GM18508 (cell line): ENCODE data around the gene MTCL1.

Source experiments
- ATAC-seq: cut with Tn5 transposase; IDR thresholded peaks from one replicate; pipeline ENCODE4 v1.9.1; 2021; ENCODE audit warnings: moderate number of reproducible peaks; ENCODE audit not compliant: insufficient read depth, unreplicated experiment

MTCL1 gene

DNA sequence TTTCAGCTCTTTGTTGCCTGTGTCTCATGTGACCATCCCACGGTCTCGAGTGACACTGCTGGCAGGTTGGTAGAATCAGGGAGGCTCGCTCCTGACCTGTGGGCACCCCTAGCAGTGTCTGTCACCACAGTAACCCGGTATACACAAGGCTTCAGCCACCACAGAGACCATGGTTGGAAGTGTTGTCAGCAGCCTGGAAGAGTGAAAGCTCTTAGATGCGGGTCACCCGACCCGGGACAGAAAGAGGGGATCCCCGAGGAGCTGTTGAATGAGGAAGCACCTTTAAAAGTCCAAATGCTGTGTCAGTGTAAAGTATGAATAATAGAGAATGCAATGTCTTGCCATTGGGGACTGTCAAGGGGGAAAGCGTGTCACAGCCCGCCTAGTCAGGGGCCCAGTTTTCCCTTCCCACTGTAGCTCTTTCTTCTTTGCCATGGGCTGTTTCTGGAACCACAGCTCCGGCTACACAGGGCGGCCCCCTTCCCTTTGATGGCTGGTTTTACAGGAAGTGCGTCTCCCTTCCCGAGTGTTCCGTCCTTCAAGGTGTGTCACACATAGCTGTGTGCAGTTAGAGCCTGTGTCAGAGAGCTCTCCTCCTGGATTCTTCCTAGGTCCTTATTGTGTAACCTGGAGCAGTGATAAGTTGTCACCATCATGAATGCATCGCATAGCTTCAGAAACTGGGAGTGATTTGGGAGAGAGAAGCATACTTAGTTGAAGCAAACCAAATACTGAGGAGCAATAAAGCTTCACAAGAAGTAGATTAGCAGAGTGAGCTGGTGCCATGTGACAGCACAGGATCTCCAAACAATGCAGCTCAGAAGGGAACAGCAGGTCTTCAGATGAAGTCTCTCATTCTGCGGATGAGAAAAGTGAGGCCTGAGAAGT, 81.4 kb downstream of the MTCL1 start:
- no peak for ATAC-seq

DNA sequence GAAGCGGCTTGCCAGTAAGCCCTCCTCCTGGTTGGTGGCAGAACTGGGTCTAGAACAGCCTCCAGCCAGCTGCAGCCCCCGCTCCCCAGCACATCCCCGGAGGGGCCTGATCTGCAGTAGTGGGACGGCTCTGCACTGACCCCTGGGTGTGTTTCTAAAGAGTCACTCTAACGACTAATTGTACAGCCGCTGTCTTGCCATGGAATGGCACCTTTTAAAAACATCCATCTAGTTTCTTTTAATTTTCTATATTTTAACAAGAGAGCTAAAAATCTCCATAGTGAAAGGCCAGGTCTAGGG, 82.0 kb downstream of the MTCL1 start:
- ATAC-seq: no peak

GRCh38 chr18:8787794-8788193, 82.4 kb downstream of the MTCL1 start:
- ATAC-seq: no peak

- no peak for ATAC-seq
These were observed 83.4 kb downstream of the MTCL1 start for GRCh38 chr18:8788503-8789429.

DNA sequence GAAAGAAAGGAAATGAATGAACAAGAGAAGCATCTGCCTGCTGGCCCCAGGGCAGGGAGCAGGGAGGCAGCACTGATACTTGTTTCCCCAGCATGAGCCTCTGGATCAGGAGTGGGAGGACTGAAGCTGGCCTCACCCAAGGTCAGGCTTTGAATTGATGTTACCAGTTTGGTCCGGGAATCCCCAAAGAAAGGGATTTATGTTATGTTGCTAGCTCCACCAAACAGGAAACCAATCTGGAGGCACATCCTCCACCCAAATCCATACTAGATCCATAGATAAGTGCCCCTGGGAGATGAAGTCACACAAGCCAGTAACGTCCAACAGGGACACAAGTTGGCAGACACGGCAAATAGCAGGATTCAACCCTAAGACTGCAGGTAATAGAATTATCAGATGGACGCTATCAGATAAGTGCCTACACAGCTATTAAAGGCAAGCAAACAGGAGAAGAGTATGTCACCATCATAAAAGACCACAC, 85.9 kb downstream of the MTCL1 start:
- ATAC-seq: no peak

GRCh38 chr18:8792688-8793316, 87.4 kb downstream of the MTCL1 start:
- no peak for ATAC-seq

- no peak for ATAC-seq
These were observed 88.2 kb downstream of the MTCL1 start for GRCh38 chr18:8793445-8794155.

DNA sequence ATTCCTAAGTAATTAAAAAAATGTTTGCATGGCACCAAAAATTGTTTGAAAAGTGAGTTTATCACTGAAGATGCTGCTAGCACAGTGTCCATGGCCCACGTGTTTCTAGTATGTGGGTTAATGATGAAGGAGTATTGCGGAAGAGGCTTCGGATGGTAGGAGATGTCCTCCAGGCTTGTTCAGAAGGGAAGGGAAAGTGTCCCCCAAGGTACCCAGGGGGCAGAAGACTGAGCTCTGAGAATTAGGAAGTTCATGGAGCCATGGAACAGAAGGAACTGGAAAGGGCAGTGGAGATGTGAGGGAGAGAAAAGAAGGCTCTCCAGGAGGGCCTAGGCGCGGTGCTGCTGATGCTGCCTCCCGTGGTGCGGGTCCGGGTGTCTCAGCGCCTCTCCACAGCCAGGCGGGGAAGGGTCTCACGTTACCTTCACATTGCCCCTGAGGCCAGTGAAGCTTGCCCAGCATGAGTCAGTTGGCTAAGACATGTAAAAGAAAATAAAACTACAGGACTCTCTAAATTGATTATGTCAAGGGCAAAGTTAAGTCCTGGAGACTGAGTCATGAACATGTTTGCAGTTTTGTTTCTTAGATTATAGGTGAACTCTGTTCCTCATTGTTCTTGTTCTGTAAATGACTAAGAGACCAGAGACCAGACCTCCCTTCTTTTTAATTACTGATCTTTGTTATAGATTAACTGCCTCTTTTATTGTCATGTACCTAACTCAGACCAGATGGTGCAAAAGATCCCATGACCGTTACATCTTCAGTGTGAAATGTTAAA, 89.0 kb downstream of the MTCL1 start:
- ATAC-seq: no peak

- ATAC-seq: no peak
These were observed 89.6 kb downstream of the MTCL1 start for GRCh38 chr18:8794934-8795280.

DNA sequence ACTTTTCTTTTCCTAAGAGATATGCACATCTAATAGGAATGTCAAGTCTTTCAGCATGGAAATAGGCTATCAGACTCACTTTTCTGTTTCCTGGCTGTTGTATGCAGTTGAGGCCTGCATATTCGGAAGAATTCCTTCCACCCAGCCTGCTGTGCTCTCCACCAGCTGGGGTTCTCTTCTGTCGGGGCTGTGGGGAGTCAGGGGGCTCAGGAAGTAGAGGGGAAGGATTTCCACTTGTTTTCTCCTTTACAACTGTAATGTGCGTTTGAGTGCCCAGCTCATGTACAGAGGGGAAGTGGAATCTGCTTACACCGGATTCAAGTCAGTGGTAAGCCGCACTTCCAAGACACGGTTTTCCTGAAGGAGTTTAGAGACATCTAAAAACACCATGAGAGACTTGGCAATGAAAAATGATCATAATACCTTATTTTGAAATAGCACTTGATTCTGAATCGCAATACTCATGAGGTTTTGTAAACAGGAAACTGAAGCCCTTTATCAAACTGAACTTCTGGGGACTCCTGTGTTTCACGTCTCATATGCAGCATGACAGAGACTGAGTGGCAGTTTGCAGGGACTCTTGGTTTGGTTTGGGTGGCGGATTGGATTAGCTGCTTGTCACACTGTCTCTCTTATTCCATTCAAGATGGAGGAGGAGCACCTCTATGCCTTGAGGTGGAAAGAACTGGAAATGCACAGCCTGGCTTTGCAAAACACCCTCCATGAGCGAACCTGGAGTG, 90.4 kb downstream of the MTCL1 start:
- no peak for ATAC-seq

- ATAC-seq: no peak
These were observed 91.8 kb downstream of the MTCL1 start for GRCh38 chr18:8797206-8797605.

DNA sequence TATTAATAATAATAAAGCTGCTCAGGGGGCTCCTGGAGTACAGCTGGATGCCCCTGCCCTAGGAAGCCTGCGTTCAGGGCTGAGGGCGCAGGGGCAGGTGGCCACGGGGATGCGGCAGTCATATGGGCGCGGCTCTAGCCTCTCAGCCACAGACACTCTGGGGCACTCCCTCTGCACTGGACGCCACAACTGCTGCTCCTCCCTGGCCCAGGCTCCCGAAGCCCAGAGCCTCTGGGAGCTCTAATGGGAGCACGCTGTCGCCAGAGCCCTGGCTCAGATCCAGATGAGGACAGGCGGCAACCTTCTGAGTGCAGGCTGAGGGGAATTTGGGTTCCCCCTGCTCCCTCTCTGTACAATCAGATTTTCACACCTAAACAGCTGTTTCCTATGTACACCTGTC, 93.6 kb downstream of the MTCL1 start:
- no peak for ATAC-seq

DNA sequence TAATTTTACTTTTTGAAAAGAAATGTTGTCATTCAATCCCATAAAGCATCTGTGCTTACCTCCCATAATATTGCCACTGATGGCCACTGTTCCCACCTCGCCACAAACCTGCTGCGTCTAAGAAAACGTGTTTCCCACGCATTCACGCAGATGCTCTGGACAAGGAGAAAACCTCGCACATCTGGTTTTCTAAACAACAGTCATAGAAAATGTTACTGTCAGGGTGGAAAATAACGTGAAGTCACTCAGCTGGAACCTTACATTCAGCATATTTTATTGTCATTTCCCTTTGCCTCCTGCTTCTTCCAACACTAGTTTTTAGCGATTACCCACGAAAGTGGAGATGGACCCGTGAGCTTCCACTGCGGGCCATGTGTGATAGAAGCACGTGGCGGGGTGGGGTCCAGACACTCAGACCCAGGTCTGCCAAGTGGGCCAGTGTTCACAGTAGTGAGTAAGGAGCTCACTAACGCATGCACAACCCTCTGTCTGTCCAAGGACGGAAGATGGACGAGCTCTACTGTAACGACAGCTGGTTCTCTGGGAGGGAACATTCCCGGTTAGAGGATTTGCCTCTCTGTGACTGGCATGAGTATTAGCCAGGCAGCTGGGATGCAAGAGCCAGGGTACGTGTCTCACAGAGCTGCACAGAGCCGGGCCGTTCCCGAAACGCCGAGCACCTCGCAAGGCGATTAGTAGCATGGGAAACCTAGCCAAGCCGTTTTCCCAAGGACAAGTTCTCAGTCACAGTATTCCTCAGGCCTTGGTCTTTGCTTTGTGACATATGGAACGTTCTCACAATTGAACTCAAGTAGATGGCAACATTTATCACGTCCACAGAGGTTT, 94.5 kb downstream of the MTCL1 start:
- ATAC-seq: no peak

DNA sequence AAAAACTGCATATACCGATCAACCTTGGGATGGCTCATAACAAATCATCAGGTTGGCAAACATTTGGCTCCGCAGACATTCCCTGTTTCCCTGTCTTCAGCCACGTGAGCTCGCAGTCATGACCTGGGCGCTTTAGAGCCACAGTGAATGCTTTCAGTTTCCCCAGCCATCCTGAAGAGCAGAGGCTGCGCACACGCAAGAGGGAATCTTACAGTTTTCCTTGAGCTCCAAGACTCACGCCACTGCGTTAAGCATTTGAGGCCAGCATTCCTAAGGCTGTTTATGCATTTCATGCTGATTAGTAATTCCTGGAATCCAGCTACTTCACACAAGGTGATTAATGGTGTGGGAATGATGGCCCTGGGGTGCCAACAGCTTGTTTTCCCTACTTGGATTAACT, 95.1 kb downstream of the MTCL1 start:
- no peak for ATAC-seq

DNA sequence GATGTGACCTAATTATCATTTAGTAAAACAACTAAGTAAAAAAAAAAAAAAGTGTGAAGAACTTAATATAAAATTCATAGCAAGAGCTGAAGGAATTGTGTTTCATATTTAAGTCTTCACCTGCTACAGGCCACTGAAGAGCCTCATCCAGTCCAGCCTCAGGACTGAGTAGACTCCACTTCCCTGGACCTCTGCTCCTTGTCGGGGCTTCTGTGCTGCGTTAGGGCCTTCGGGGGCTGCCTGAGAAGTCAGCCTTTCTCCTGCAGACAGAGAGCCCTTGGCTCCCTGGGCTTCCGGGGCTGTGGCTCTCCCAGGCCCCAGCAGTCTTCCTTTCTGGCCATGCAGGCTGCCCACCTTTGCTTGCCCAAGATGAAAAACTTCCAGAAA, 95.5 kb downstream of the MTCL1 start:
- no peak for ATAC-seq

- ATAC-seq: no peak
These were observed 96.0 kb downstream of the MTCL1 start for GRCh38 chr18:8801263-8801901.

- no peak for ATAC-seq
These were observed 96.8 kb downstream of the MTCL1 start for GRCh38 chr18:8802017-8802672.
